IPS-18c (cell line): ENCODE results near the gene PRKG2.
A peak's percentile ranks its signal among the peaks of the same experiment; 100 is the strongest.

Source experiments
- H3K4me3 ChIP-seq: 2 replicates; pipeline ENCODE4 v1.7.0; 2013; ENCODE audit warnings: low read depth, mild to moderate bottlenecking, low read length, moderate library complexity; ENCODE audit not compliant: insufficient read depth
- H3K9me3 ChIP-seq: one replicate; pipeline ENCODE4 v1.6.1; 2013; ENCODE audit warnings: mild to moderate bottlenecking, low read length, moderate library complexity; ENCODE audit not compliant: control insufficient read depth, insufficient read depth

PRKG2 gene, protein sequence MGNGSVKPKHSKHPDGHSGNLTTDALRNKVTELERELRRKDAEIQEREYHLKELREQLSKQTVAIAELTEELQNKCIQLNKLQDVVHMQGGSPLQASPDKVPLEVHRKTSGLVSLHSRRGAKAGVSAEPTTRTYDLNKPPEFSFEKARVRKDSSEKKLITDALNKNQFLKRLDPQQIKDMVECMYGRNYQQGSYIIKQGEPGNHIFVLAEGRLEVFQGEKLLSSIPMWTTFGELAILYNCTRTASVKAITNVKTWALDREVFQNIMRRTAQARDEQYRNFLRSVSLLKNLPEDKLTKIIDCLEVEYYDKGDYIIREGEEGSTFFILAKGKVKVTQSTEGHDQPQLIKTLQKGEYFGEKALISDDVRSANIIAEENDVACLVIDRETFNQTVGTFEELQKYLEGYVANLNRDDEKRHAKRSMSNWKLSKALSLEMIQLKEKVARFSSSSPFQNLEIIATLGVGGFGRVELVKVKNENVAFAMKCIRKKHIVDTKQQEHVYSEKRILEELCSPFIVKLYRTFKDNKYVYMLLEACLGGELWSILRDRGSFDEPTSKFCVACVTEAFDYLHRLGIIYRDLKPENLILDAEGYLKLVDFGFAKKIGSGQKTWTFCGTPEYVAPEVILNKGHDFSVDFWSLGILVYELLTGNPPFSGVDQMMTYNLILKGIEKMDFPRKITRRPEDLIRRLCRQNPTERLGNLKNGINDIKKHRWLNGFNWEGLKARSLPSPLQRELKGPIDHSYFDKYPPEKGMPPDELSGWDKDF

DNA sequence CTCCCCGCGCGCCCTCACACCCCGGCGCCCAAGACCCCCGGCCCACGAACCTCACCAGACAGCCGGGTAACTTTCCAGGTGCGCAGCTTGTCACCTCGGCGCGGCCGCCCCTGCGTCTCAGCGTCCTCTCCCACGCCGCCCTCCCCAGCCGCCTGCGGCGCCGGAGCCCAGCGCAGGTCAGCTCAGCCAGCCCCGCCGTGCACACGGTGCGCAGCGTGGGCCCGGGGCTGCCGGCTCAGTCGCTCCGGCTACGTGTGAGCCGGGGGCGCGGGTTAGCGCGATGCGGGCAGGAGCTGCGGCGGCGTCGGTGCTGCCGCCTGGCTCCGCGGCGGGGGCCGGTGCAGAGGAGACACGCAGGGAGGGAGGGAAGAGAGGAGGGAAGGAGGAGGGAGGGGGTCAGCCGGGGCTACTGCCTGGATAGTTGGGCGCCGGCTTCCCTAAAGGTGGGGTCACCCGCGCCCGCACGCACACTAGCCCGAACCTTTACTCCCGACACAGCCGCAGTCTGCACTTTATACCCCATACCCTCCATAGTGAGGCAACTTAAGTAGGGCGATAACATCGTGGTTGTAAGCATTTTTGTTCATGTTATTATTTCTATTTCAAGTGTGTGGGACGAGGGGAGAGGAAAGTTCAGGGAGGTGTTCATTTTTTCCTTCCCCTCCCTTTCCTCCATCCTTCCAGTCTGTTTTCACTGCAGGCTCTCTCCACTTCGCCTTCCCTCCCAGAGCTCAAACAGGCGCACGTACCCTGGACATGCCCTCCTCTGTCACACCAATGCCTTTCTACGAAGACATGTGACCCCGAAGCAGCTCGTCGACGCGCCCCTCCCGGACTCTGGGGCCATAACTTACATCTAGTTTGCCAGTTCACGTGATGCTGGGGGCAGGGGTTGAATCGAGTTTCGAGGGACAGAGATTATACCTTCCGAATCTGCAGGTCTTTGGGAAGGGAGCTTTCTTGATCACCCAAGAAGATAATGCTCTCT lies at the start of gene PRKG2:
Gene PRKG2 (minus strand): TSS at position 342 of the 988 bp plus-strand sequence. CDS start 10,175 bp downstream, outside the sequence.
- Histone ChIP-seq H3K9me3 (peaks cover 4% of the 10 kb centered on the region), H3K4me3 (peak within 1 kb of the TSS; percentile 67)

DNA sequence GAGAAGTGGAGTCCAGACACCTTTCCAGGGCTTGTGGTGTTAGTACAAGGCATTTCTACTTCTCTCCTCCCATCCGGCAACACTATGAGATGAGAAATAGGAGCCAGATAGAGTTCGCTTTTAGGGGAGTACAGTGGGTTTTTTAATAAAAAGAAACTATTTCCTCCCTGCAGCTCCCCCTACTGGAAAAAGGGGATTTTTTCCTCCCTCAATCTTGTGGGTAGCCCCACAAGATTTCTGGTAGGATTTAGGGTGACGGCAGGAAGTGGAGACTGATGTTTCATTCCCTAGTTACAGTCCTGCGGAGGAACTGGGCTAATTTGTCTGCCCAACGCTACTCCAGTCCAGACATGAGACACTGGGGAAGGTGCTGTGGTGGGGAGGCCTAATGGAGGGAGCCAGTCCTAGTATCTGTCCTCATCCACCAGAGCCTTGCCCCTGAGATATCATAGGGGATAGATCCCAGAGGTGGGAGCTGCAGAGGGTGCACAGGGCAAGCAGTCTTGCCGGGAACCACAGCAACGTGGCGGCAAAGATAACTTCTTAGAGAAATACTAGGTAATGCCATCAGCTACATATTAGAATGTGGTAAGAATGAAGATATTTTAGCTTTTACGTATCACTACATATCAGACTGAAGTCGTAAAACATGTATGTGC lies 45.5 kb upstream of the PRKG2 start:
- H3K4me3 ChIP-seq = no peak overlapping the region
- no peaks in the 10 kb centered on the region for H3K9me3 ChIP-seq

DNA sequence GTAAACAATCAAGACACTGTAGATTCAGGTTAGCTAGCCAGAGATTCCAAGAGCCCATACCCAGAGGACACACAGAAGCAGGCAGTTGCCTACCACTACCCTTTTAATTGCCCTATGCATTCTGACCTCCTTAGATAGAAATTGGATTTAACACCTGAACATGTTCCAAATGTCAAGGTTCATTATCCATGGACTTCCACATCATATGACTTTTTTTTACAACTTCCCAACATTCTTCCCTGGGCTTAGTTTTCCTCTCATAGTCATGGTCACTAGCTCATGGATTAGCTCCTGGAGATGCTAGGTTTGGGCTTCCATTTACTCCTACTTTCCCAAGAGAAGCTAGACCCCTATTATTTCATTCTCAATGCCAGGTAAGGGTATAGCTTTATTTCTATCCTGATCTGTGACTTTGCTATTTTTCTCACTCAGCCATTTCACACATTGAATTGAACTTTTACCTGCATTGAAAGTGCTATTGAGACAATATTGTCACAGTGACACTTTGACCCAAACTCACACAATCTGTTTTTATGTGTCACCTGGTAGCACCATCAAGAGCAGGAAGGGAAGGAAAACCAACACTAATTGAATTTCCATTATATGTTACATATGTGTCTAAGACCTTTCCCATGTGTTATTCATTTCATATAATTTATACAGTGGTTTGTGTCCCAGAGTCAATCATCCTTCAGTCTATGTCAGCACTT lies 44.0 kb upstream of the PRKG2 start:
- H3K4me3 ChIP-seq = no peak overlapping the region
- no peaks in the 10 kb centered on the region for H3K9me3 ChIP-seq

DNA sequence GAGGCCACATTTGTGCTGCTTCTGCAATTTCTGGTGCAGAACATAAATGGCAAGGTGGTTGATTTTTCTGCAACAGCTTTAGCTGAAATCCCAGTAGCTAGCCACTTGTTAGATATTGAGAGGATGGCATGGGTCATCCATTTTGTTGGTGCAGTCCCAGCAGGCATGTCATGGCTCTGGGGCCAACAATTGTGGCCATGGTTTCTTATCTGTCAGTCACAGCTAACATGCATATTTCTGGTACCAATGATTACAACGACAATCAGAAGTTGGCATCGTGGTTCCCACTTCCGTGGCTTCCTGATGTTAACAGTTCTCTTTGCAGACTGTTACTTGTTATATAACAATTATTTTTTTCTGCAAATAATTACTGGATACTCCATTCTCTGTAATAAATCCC lies 42.8 kb upstream of the PRKG2 start:
- no peaks in the 10 kb centered on the region for H3K9me3 ChIP-seq
- H3K4me3 ChIP-seq = no peak overlapping the region

DNA sequence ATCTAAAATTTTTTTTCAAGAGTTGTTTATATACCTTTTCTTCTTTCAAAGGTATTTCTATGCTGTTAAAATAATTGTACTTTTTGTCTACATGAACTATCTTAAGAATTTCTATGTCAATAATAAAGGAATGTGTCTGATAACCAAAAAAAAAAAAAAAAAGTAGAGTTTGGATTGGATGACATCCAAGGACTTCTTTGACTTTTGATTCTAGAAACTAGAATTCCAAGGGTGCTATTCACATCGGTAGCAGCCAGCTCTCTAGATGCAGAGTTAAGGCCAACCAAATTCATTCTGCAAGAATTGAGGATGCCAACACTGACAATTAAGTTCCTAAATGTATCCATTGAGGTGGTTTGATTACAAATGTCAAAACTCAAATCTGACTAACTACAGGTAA lies 42.0 kb upstream of the PRKG2 start:
- H3K4me3 ChIP-seq = no peak overlapping the region
- no peaks in the 10 kb centered on the region for H3K9me3 ChIP-seq

DNA sequence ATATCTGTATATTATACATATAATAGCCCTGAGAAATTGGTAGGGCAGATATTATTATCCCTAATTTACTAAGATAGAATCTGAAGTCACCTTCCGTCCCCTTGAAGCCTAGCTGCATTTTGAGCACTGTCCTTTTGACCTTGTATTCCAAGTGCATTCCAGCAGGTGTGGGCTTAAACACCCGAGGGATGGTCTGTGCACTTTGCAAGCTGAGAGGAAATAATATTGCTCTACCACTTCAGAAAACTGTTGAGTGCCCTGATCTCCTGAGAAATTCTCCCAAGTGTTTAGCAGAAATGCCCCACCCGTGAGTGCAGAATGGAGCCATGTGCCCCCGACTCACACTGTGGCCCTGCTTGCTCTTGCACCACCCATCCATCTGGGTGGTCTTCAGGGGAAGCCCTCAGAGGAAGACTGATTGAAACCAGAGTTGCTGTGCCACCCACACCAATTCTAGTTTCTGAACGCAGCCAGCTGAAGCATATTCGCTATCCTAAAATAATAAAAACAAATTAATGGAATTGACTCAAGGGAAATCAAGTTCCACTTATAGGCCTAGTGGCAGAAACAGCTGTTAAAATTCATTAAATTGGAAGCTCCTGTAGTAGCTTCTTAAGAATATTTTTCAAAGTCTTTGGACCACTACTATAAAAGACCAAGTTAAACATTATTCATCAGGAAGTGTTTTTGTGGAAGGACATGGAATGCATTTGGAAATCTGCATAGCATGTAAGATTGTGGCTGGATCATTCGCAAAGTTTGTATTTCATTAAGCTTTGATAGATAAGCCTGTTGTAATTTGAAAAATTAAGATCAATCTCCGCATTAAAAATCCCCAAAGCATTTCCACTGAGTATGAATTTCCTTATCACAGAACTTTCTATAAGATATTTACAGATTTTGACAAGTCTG lies 41.3 kb upstream of the PRKG2 start:
- Histone ChIP-seq H3K9me3 (no peaks in the 10 kb centered on the region), H3K4me3 (no peak overlapping the region)

DNA sequence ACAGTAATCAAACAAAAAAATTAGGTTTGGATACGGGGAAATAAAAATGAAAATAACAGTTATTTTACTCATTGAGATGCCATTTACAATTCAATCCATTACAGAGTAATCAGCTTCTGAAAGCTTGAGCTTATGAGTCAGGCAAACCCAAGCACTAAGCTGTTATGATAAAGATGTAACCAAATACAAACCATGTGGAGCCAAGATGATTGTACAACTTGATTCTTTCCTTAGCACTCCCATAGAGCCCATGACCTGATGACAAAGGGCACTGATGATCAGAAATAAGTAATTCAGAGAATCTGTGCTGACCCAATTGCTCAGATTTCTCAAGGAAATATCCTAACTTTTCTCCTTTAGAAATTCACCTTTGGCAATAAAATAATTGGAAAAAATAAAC lies 40.5 kb upstream of the PRKG2 start:
- H3K4me3 ChIP-seq = no peak overlapping the region
- H3K9me3 ChIP-seq = no peaks in the 10 kb centered on the region

DNA sequence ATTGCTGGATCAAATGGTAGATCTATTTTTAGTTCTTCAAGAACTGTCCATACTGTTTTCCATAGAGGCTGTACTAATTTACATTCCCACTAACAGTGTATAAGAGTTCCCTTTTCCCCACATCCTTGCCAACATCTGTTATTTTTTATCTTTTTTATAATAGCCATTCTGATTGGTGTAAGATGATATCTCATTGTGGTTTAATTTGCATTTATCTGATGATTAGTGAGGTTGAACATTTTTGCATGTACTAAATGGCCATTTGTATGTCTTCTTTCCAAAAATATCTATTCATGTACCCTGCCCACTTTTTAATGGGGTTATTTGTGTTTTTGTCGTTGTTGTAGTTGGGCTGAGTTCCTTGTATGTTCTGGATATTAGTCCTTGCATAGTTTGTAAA lies 35.4 kb upstream of the PRKG2 start:
- no peak overlapping the region for H3K4me3 ChIP-seq
- no peaks in the 10 kb centered on the region for H3K9me3 ChIP-seq

DNA sequence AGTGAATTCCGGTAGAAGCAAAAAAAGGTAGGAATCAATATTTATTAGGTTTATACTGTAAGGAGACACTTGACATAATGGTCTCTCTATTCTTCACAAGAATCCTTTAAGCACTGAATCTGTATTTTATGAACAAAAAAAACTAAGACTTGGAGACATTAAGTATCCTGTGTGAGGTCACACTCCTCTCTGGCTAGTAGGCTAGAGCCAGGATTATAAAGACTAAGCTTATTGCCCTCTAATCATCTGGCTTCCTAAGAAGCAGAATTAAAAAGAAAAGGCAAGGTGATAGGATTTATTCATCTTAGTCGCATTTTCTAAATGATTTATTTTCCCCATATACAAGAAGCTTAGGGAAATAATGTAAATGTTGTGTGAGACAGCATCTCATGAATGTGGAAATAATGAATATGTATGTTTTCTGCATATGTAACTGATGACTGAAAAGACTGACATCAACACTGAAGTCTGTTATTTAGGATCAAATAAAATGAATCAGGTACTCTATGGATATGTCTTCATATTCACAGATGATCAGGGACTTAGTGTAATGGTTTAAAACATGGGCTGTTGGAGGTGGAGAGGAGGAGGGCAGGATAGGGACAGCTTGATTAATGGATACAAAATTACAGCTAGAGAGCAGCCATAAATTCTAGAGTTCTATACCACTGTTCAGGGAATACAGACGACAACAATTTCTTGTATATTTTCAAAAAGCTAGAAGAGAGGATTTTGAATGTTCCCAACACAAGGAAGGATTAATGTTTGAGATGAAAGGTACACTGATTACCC lies 30.4 kb upstream of the PRKG2 start:
- Histone ChIP-seq H3K4me3 (no peak overlapping the region), H3K9me3 (no peaks in the 10 kb centered on the region)

DNA sequence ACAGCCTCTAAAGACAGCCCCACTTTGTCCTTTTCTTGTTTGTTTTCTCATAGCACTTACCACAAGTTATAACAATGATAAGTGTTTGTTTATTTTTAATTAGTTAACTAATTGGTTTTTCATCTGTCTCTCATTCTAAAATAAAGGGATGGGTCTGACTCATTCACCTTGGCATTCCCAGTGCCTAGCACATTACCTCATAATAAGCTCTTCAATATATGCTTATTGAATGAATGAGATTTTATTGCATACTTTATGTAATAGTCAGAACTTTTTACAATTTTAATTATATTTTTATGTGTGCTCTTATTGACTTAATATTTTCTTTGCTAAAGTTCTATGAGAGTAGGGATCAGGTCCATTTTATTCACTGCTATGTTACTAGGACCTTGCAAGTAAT lies 22.8 kb upstream of the PRKG2 start:
- no peak overlapping the region for H3K4me3 ChIP-seq
- H3K9me3 ChIP-seq = no peaks in the 10 kb centered on the region

DNA sequence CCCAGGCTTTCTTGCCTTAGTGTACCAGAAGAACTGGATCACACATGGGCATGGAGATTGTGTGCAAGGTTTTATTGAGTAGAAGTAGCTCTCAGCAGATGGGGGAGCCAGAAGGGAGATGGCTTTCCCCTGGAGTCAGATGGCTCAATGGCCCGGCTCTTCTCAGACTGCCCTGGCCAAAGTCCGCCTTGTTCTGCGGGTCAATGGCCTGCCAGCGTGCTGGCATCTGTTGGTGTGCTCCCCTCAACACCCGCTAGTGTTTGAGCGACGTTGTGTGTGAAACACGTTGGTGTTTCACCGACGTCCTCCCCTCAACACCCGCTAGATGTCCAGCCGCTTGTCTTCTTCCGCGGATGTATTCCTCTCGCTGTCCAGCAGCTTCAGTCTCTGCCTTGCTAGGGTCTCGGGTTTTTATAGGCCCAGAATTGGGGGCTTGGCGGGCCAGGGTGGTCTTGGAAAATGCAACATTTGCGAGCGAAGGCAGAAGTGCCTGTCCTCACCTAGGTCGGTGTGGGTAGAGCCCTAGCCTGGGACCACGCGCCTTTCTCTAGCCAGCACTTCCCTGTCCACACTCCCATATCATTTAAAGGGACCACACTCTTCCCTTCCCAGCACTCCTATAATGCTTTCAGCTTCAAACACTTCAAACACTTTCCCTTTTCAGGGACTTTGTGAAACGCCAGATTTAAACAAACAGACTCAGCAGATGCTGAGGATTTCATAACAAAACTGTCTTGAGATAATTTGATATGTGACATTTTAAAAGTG lies 21.1 kb upstream of the PRKG2 start:
- Histone ChIP-seq H3K9me3 (peaks cover 4% of the 10 kb centered on the region), H3K4me3 (no peak overlapping the region; the same call in 1 of the 2 replicates)

DNA sequence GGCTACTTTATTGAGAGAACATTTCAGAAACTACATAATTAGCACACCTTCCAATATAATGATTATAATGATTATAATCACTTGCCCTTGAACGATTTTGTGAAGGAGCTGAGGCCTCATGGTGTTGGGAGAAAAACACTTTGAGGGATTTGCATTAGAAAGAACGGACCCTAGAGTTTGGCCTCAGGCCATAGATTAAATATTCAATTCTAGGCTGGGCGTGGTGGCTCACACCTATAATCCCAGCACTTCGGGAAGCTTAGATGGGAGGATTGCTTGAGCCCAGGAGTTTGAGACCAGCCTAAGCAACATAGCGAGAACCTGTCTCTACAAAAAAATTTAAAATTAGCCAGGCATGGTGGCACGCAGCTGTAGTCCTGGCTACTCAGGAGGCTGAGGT lies 12.9 kb upstream of the PRKG2 start:
- H3K9me3 ChIP-seq = peaks cover 9% of the 10 kb centered on the region

DNA sequence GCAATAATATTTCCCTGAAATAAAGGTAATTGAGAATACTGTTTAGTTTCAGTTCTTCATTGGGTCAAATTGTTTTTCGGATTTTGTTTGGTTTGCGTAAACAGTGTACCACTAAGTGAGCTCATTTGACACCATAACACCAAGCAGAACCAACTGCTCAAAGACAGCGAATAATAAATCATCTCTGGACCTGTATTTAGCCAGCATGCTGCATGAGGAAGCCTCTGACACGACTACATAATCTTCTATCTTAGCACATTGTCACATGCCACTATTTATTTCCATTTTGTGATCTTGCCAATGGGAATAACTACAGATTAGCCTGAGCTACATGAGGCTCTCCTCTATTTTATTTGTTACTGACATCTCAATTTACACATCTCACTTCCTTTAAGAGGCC lies 12.1 kb upstream of the PRKG2 start:
- Histone ChIP-seq H3K4me3 (no peak overlapping the region), H3K9me3 (peaks cover 9% of the 10 kb centered on the region)

More for the DNA sequence above, 12.9 kb upstream of the PRKG2 start:
- H3K4me3 ChIP-seq = no peak overlapping the region

DNA sequence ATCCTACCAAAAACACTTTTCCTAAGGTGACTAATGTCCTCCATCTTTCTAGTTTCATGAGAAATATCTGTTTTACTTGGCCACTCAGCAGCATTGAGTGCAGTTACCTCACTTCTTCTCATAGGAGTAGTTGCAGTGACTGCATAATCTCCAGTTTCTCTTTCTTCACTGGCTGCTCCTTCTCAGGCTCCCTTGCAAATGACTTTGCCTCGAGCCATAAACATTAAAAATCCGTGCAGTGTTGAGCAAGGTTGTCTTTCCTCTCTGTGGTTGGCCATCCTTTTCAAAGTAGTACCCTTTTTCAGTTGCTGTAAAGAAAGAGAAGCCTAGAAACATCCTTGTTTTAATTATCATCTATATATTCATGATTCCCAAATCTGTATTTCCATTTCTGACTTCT lies 10.2 kb upstream of the PRKG2 start:
- Histone ChIP-seq H3K9me3 (no peaks in the 10 kb centered on the region), H3K4me3 (no peak overlapping the region)
